Measurements from ENCODE around the gene TMC4.

The TMC4 gene

GRCh38 chr19:54156490-54156889, 16.5 kb downstream of the TMC4 start:
- TF ChIP-seq REST (IDR thresholded peaks at IDR 0.05; ENCODE audit: low read depth), result no peak
- no peak for TF ChIP-seq ZBTB7A (IDR thresholded peaks at IDR 0.05; ENCODE audit: low read depth)
- no peak for TF ChIP-seq YY1 (IDR thresholded peaks at IDR 0.05; ENCODE audit: low read depth)
- TF ChIP-seq EGR1 (IDR thresholded peaks at IDR 0.05), result no peak

GRCh38 chr19:54155694-54156093, 17.3 kb downstream of the TMC4 start:
- TF ChIP-seq EGR1 (IDR thresholded peaks at IDR 0.05) (no peak), RAD21 (IDR thresholded peaks at IDR 0.05; ENCODE audit: low read depth) (no peak), REST (IDR thresholded peaks at IDR 0.05; ENCODE audit: low read depth) (no peak), YY1 (IDR thresholded peaks at IDR 0.05; ENCODE audit: low read depth) (no peak), CREB1 (IDR thresholded peaks at IDR 0.05; ENCODE audit: low read depth) (no peak), MAX (IDR thresholded peaks at IDR 0.05) (no peak), NFIC (IDR thresholded peaks at IDR 0.05) (no peak), TCF12 (IDR thresholded peaks at IDR 0.05; ENCODE audit: low read depth) (no peak), TAF1 (IDR thresholded peaks at IDR 0.05; ENCODE audit: low read depth) (no peak), TEAD4 (IDR thresholded peaks at IDR 0.05) (no peak)

- no peak for TF ChIP-seq EGR1 (IDR thresholded peaks at IDR 0.05)
- no peak for TF ChIP-seq NFIC (IDR thresholded peaks at IDR 0.05)
- TF ChIP-seq CEBPB (IDR thresholded peaks at IDR 0.05), result no peak
- TF ChIP-seq MAX (IDR thresholded peaks at IDR 0.05), result no peak
- TF ChIP-seq TEAD4 (IDR thresholded peaks at IDR 0.05), result no peak
- no peak for TF ChIP-seq RAD21 (IDR thresholded peaks at IDR 0.05; ENCODE audit: low read depth)
- no peak for TF ChIP-seq USF1 (IDR thresholded peaks at IDR 0.05)
- TF ChIP-seq FOXM1 (IDR thresholded peaks at IDR 0.05; ENCODE audit: borderline replicate concordance, low read depth), result no peak
- no peak for TF ChIP-seq ZBTB7A (IDR thresholded peaks at IDR 0.05; ENCODE audit: low read depth)
- TF ChIP-seq REST (IDR thresholded peaks at IDR 0.05; ENCODE audit: low read depth), result no peak
- TF ChIP-seq TCF12 (IDR thresholded peaks at IDR 0.05; ENCODE audit: low read depth), result no peak
- no peak for TF ChIP-seq YY1 (IDR thresholded peaks at IDR 0.05; ENCODE audit: low read depth)
These were observed 18.2 kb downstream of the TMC4 start for GRCh38 chr19:54154603-54155345.

GRCh38 chr19:54153731-54154326, 19.1 kb downstream of the TMC4 start:
- TF ChIP-seq EP300 (IDR thresholded peaks at IDR 0.05; ENCODE audit: borderline replicate concordance) (no peak), CEBPB (IDR thresholded peaks at IDR 0.05) (no peak), MAX (IDR thresholded peaks at IDR 0.05) (no peak), REST (IDR thresholded peaks at IDR 0.05; ENCODE audit: low read depth) (no peak), EGR1 (IDR thresholded peaks at IDR 0.05) (no peak), CREB1 (IDR thresholded peaks at IDR 0.05; ENCODE audit: low read depth) (no peak), NFIC (IDR thresholded peaks at IDR 0.05) (no peak), RAD21 (IDR thresholded peaks at IDR 0.05; ENCODE audit: low read depth) (no peak), TAF1 (IDR thresholded peaks at IDR 0.05; ENCODE audit: low read depth) (no peak), USF1 (IDR thresholded peaks at IDR 0.05) (no peak), TCF12 (IDR thresholded peaks at IDR 0.05; ENCODE audit: low read depth) (no peak), TEAD4 (IDR thresholded peaks at IDR 0.05) (no peak), FOXM1 (IDR thresholded peaks at IDR 0.05; ENCODE audit: borderline replicate concordance, low read depth) (no peak), ZBTB7A (IDR thresholded peaks at IDR 0.05; ENCODE audit: low read depth) (no peak), YY1 (IDR thresholded peaks at IDR 0.05; ENCODE audit: low read depth) (no peak)

All from Ishikawa (cell line).